ENCODE measurements around the gene CACNA2D3. TPM values are rescaled to one million over a fixed set of nuclear protein-coding genes. Genes with fewer than 3 reads are reported as not detected.

The CACNA2D3 gene
- total and polyA plus RNA-seq, 2 experiments from 2014 or later, result 1.1 to 2.5 TPM

- no peak for DNase-seq (ENCODE audit: low spot score)
- 90% methylated on average over 1 of the region's 1 CpG for WGBS (ENCODE audit: low lambda C conversion rate, missing lambda C conversion rate)
Measured at GRCh38 chr3:54167999-54168398, 45.6 kb downstream of the CACNA2D3 start.

DNA sequence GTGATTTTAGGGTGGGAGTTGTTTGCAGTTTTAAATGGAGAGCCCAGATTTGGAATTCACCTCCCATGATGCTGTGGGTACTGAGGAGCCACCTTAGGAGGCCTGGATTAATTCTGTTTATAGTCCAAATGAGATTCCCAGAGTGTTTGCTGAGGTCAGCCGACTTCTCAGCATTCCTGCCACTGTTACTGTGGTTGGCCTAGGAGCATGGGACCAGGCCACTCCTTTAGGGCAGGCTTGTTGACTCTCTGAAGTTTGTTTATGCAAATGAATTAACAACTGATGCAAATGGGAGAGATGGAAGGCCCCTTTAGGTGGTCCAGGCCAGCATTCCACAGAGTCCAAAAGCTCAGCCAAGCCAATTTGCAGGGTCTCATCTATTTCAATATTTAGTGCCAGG lies 46.1 kb downstream of the CACNA2D3 start:
- no peak for TF ChIP-seq EZH2 (IDR thresholded peaks at IDR 0.05; ENCODE audit: borderline replicate concordance)
- TF ChIP-seq CTCF (IDR thresholded peaks at IDR 0.05; ENCODE audit: poor library complexity), result no peak
- TF ChIP-seq EZH2phosphoT487 (IDR thresholded peaks at IDR 0.05; ENCODE audit: low read depth, severe bottlenecking, unreplicated experiment), result no peak
- no peak overlapping the region for H3K4me2 ChIP-seq
- no peak overlapping the region for H3K27ac ChIP-seq
- H2AFZ ChIP-seq, result no peak overlapping the region
- H3K9me3 ChIP-seq (ENCODE audit: low read depth), result no peaks in the 10 kb centered on the region
- DNase-seq (ENCODE audit: low spot score), result no peak
- 47% methylated on average over 1 of the region's 1 CpG for WGBS (ENCODE audit: low lambda C conversion rate, missing lambda C conversion rate)
- H3K79me2 ChIP-seq, result no peaks in the 10 kb centered on the region
- H3K9me2 ChIP-seq (replicated peaks; ENCODE audit: insufficient read depth), result no peaks in the 10 kb centered on the region
- peaks cover 8% of the 10 kb centered on the region for H3K27me3 ChIP-seq
- no peaks in the 10 kb centered on the region for H4K20me1 ChIP-seq (ENCODE audit: insufficient read depth, poor library complexity, severe bottlenecking)
- H3K4me1 ChIP-seq (ENCODE audit: insufficient read depth), result no peaks in the 10 kb centered on the region
- no peaks in the 10 kb centered on the region for H3K36me3 ChIP-seq (replicated peaks; ENCODE audit: insufficient read depth, low read depth)
- no peak overlapping the region for H3K4me3 ChIP-seq

More at GRCh38 chr3:54167999-54168398, 45.6 kb downstream of the CACNA2D3 start:
- no peak overlapping the region for H3K27ac ChIP-seq
- H2AFZ ChIP-seq, result no peak overlapping the region
- H3K9me2 ChIP-seq (replicated peaks; ENCODE audit: insufficient read depth), result no peaks in the 10 kb centered on the region
- H3K36me3 ChIP-seq (replicated peaks; ENCODE audit: insufficient read depth, low read depth), result no peaks in the 10 kb centered on the region
- H3K4me1 ChIP-seq (ENCODE audit: insufficient read depth), result no peaks in the 10 kb centered on the region
- no peak overlapping the region for H3K4me2 ChIP-seq
- H3K27me3 ChIP-seq, result peaks cover 8% of the 10 kb centered on the region
- no peaks in the 10 kb centered on the region for H3K79me2 ChIP-seq
- no peaks in the 10 kb centered on the region for H3K9me3 ChIP-seq (ENCODE audit: low read depth)
- TF ChIP-seq EZH2phosphoT487 (IDR thresholded peaks at IDR 0.05; ENCODE audit: low read depth, severe bottlenecking, unreplicated experiment) (no peak), CTCF (IDR thresholded peaks at IDR 0.05; ENCODE audit: poor library complexity) (no peak)
- no peaks in the 10 kb centered on the region for H4K20me1 ChIP-seq (ENCODE audit: insufficient read depth, poor library complexity, severe bottlenecking)
- no peak overlapping the region for H3K4me3 ChIP-seq

GRCh38 chr3:54169524-54169923 lies 47.2 kb downstream of the CACNA2D3 start:
- TF ChIP-seq EZH2 (IDR thresholded peaks at IDR 0.05; ENCODE audit: borderline replicate concordance) (no peak), CTCF (IDR thresholded peaks at IDR 0.05; ENCODE audit: poor library complexity) (no peak), EZH2phosphoT487 (IDR thresholded peaks at IDR 0.05; ENCODE audit: low read depth, severe bottlenecking, unreplicated experiment) (no peak)
- H3K27ac ChIP-seq, result no peak overlapping the region
- H3K9me2 ChIP-seq (replicated peaks; ENCODE audit: insufficient read depth), result no peaks in the 10 kb centered on the region
- no peak overlapping the region for H3K4me2 ChIP-seq
- H3K4me1 ChIP-seq (ENCODE audit: insufficient read depth), result no peaks in the 10 kb centered on the region
- H3K4me3 ChIP-seq, result no peak overlapping the region
- H2AFZ ChIP-seq, result no peak overlapping the region
- no peaks in the 10 kb centered on the region for H3K79me2 ChIP-seq
- H3K36me3 ChIP-seq (replicated peaks; ENCODE audit: insufficient read depth, low read depth), result no peaks in the 10 kb centered on the region
- H4K20me1 ChIP-seq (ENCODE audit: insufficient read depth, poor library complexity, severe bottlenecking), result no peaks in the 10 kb centered on the region
- no peak for DNase-seq (ENCODE audit: low spot score)
- WGBS (ENCODE audit: low lambda C conversion rate, missing lambda C conversion rate), result 94% methylated on average over 7 of the region's 7 CpGs
- H3K27me3 ChIP-seq, result peaks cover 8% of the 10 kb centered on the region
- H3K9me3 ChIP-seq (ENCODE audit: low read depth), result no peaks in the 10 kb centered on the region

GRCh38 chr3:54171509-54171908 lies 49.2 kb downstream of the CACNA2D3 start:
- 77% methylated on average over 1 of the region's 1 CpG for WGBS (ENCODE audit: low lambda C conversion rate, missing lambda C conversion rate)
- no peak overlapping the region for H3K4me2 ChIP-seq

More at GRCh38 chr3:54171509-54171908, 49.2 kb downstream of the CACNA2D3 start:
- Histone ChIP-seq H3K36me3 (replicated peaks; ENCODE audit: insufficient read depth, low read depth) (no peaks in the 10 kb centered on the region), H3K4me1 (ENCODE audit: insufficient read depth) (no peaks in the 10 kb centered on the region), H2AFZ (no peak overlapping the region), H4K20me1 (ENCODE audit: insufficient read depth, poor library complexity, severe bottlenecking) (no peaks in the 10 kb centered on the region), H3K4me3 (no peak overlapping the region), H3K79me2 (no peaks in the 10 kb centered on the region), H3K27me3 (peaks cover 3% of the 10 kb centered on the region), H3K9me2 (replicated peaks; ENCODE audit: insufficient read depth) (no peaks in the 10 kb centered on the region), H3K27ac (no peak overlapping the region), H3K9me3 (ENCODE audit: low read depth) (no peaks in the 10 kb centered on the region)
- no peak for DNase-seq (ENCODE audit: low spot score)
- TF ChIP-seq CTCF (IDR thresholded peaks at IDR 0.05; ENCODE audit: poor library complexity) (no peak), EZH2phosphoT487 (IDR thresholded peaks at IDR 0.05; ENCODE audit: low read depth, severe bottlenecking, unreplicated experiment) (no peak), EZH2 (IDR thresholded peaks at IDR 0.05; ENCODE audit: borderline replicate concordance) (no peak)

Data from hepatocyte (in vitro differentiated cells).